Keratinocyte (primary cell): ENCODE results near the gene LRRC57. TPM values are rescaled to one million over a fixed set of nuclear protein-coding genes. Genes with fewer than 3 reads are reported as not detected.

Experiments
- DNase-seq: peaks from one replicate; pipeline ENCODE4 v3.0.0-alpha.2; 2011; ENCODE audit warnings: low read depth, missing footprints, low spot score
- FAIRE-seq: peaks from 2 replicates; lab custom pipeline; 2011; peaks lifted over from hg19 to GRCh38; lab: Jason Lieb, UNC
- H2AFZ ChIP-seq: 2 replicates; pipeline ENCODE4 v1.6.0; 2012; ENCODE audit warnings: low read length, control low read depth, inconsistent platforms; ENCODE audit not compliant: control insufficient read depth
- H3K27ac ChIP-seq: 2 replicates; pipeline ENCODE4 v1.5.1; 2011; ENCODE audit warnings: low read length; ENCODE audit not compliant: control insufficient read depth, insufficient read depth
- H3K27me3 ChIP-seq: 3 replicates; pipeline ENCODE4 v1.6.0; 2011; ENCODE audit warnings: low read length; ENCODE audit not compliant: control insufficient read depth, insufficient read depth; ENCODE audit errors: extremely low read depth
- H3K36me3 ChIP-seq, 2 experiments: 2 replicates in 1 of 2; 3 replicates in 1 of 2; pipeline ENCODE4 v1.5.1; 2011; ENCODE audit warnings: low read length in 2 of 2, mild to moderate bottlenecking in 1 of 2; ENCODE audit not compliant: control insufficient read depth in 2 of 2, insufficient read depth in 2 of 2; ENCODE audit errors: extremely low read depth in 1 of 2
- H3K4me1 ChIP-seq: 3 replicates; pipeline ENCODE4 v1.5.1; 2011; ENCODE audit warnings: low read length; ENCODE audit not compliant: control insufficient read depth, insufficient read depth; ENCODE audit errors: extremely low read depth
- H3K4me2 ChIP-seq: 3 replicates; pipeline ENCODE4 v1.6.0; 2011; ENCODE audit warnings: low read depth, low read length; ENCODE audit not compliant: control insufficient read depth, insufficient read depth; ENCODE audit errors: extremely low read depth
- H3K4me3 ChIP-seq, 3 experiments: fragments of 200-600 bp in 1 of 3; sonication (generic) in 1 of 3; 2 replicates in 2 of 3; 3 replicates in 1 of 3; pipeline ENCODE4 v1.5.1; 2011 to 2016; ENCODE audit warnings: low read length in 3 of 3, mild to moderate bottlenecking in 3 of 3, control low read depth in 2 of 3, inconsistent platforms in 1 of 3, low read depth in 1 of 3, mixed read lengths in 1 of 3, mixed run types in 1 of 3, moderate library complexity in 1 of 3; ENCODE audit not compliant: control insufficient read depth in 2 of 3, insufficient read depth in 2 of 3; ENCODE audit errors: extremely low read depth in 1 of 3
- H3K79me2 ChIP-seq: 2 replicates; pipeline ENCODE4 v1.6.0; 2012; ENCODE audit warnings: low read length; ENCODE audit not compliant: control insufficient read depth, insufficient read depth
- H3K9ac ChIP-seq: 3 replicates; pipeline ENCODE4 v1.6.0; 2011; ENCODE audit warnings: low read length; ENCODE audit not compliant: control insufficient read depth, insufficient read depth; ENCODE audit errors: extremely low read depth
- H3K9me1 ChIP-seq: 3 replicates; pipeline ENCODE4 v1.6.0; 2011; ENCODE audit warnings: low read length; ENCODE audit not compliant: control insufficient read depth, insufficient read depth; ENCODE audit errors: extremely low read depth
- H3K9me3 ChIP-seq: 2 replicates; pipeline ENCODE4 v1.5.1; 2012; ENCODE audit warnings: low read depth, low read length; ENCODE audit not compliant: control insufficient read depth
- H4K20me1 ChIP-seq: 3 replicates; pipeline ENCODE4 v1.6.0; 2011; ENCODE audit warnings: low read length; ENCODE audit not compliant: control insufficient read depth, insufficient read depth; ENCODE audit errors: extremely low read depth
- EZH2 ChIP-seq: IDR thresholded peaks from one replicate; pipeline ENCODE4 v1.6.1; 2012; ENCODE audit warnings: inconsistent platforms, mild to moderate bottlenecking, low read length, moderate library complexity
- dilution Hi-C: fragments of 300-500 bp; cut with MboI; formaldehyde crosslinking; loops from one replicate; pipeline ENCODE4 v1.7.0; 2020; ENCODE audit warnings: low sequenced_read_pairs; ENCODE audit not compliant: extremely low pct_ligation_motif_present
- polyA plus RNA-seq, 5 experiments: library from polyadenylated mRNA; depleted of rRNA in 3 of 5; stranded (reverse) in 3 of 5; stranded (forward) in 1 of 5; unstranded in 1 of 5; fragments of >200 nt; gene quantifications; 1 replicate in 1 of 5; 2 replicates in 3 of 5; 3 replicates in 1 of 5; pipeline versions ENCODE4 v1.2.1 to v1.2.3, GENCODE V29; 2011 to 2012; ENCODE audit warnings: missing spikeins in 2 of 5, low read depth in 1 of 5, low replicate concordance in 1 of 5
- TF ChIP-seq, protein P1 (sequence below), 3 experiments: IDR thresholded peaks in 1 of 3; conservative IDR thresholded peaks in 1 of 3; optimal IDR thresholded peaks in 1 of 3; 2 replicates in 2 of 3; 3 replicates in 1 of 3; pipeline versions ENCODE3 to v1.5.1; 2011; ENCODE audit warnings: low read length in 3 of 3, mild to moderate bottlenecking in 3 of 3, moderate library complexity in 2 of 3, control low read depth in 1 of 3, inconsistent platforms in 1 of 3; ENCODE audit not compliant: insufficient read depth in 2 of 3; ENCODE audit errors: extremely low read depth in 1 of 3

The LRRC57 gene
- polyA plus RNA-seq, 1 donor (not counting 4 experiments of a cell fraction or from before 2014, with no cell fraction given), result 12.8 TPM

DNA sequence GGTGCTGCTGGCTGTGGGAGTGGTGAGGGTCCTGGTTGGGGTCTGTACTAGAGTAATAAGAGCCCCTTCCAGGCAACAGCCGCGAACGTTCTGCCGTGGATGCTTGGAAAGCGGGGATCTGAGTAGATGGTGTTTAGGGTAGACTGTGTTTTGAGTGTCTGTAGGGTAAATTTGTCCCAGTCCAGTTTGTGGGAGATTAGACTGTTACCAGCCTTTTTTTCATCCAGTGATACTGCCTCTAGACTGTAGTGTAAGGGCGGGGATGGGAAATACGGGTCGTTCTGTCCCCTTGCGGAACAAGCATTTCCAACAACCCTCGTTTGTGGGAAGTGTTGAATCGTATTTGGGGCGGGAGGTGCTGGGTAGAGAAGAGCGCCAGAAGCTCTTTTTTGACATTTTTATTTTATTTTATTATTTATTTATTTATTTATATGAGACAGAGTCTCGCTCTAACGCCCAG is 469 bp upstream of the LRRC57 start:
- no peak for DNase-seq
- Histone ChIP-seq H3K36me3 (peaks cover 0 to 8% of the 10 kb centered on the region in 2 experiments), H3K27me3 (no peaks in the 10 kb centered on the region), H3K79me2 (peaks cover 52% of the 10 kb centered on the region), H2AFZ (peak overlapping the region; percentile 98), H3K4me1 (peaks cover 21% of the 10 kb centered on the region), H3K27ac (peak overlapping the region; percentile 93), H3K9me3 (no peaks in the 10 kb centered on the region), H3K9ac (peak overlapping the region; percentile 98), H3K4me2 (peak overlapping the region; percentile 66), H4K20me1 (no peaks in the 10 kb centered on the region), H3K4me3 (peak overlapping the region; percentile 78 to 99 (median 81)), H3K9me1 (no peaks in the 10 kb centered on the region)
- TF ChIP-seq, protein P1, sequence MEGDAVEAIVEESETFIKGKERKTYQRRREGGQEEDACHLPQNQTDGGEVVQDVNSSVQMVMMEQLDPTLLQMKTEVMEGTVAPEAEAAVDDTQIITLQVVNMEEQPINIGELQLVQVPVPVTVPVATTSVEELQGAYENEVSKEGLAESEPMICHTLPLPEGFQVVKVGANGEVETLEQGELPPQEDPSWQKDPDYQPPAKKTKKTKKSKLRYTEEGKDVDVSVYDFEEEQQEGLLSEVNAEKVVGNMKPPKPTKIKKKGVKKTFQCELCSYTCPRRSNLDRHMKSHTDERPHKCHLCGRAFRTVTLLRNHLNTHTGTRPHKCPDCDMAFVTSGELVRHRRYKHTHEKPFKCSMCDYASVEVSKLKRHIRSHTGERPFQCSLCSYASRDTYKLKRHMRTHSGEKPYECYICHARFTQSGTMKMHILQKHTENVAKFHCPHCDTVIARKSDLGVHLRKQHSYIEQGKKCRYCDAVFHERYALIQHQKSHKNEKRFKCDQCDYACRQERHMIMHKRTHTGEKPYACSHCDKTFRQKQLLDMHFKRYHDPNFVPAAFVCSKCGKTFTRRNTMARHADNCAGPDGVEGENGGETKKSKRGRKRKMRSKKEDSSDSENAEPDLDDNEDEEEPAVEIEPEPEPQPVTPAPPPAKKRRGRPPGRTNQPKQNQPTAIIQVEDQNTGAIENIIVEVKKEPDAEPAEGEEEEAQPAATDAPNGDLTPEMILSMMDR (optimal IDR thresholded peaks at IDR 0.05 in 1 of 3, IDR thresholded peaks at IDR 0.05 in 1 of 3, conservative IDR thresholded peaks at IDR 0.05 in 1 of 3; ENCODE audit: extremely low read depth in 1 of 3, insufficient read depth in 2 of 3, low read length in 3 of 3), result no peak
- no peak for TF ChIP-seq EZH2
- no peak for FAIRE-seq
- dilution Hi-C loops, result no loop called here

DNA sequence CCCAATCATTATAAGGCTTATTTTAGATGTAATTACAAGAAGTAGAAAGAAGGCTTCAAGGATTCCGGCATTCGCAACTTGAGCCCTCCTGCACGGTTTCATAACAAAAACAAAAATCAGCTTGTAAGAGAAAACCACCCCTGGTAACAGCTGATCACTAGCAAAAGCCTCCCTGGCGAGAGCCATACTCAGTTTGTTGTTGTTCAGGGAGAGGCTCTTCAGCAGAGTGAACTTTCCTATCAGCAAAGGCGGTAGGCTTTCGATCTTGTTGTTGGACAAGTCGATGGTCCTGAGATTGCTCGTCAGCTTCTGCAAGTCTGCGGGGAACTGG is 710 bp downstream of the LRRC57 start:
- Histone ChIP-seq H3K9me1 (no peaks in the 10 kb centered on the region), H3K27me3 (no peaks in the 10 kb centered on the region), H4K20me1 (no peaks in the 10 kb centered on the region), H3K36me3 (peaks cover 2 to 8% of the 10 kb centered on the region in 2 experiments), H3K9me3 (no peaks in the 10 kb centered on the region), H3K4me3 (peak overlapping the region; percentile 78 to 99 (median 81)), H3K9ac (peak overlapping the region; percentile 98), H2AFZ (peak overlapping the region; percentile 98), H3K4me1 (peaks cover 21% of the 10 kb centered on the region), H3K27ac (peak overlapping the region; percentile 93), H3K4me2 (peak overlapping the region; percentile 66), H3K79me2 (peaks cover 41% of the 10 kb centered on the region)
- FAIRE-seq, result no peak
- no peak for DNase-seq
- no peak for TF ChIP-seq EZH2
- TF ChIP-seq, protein P1 (optimal IDR thresholded peaks at IDR 0.05 in 1 of 3, IDR thresholded peaks at IDR 0.05 in 1 of 3, conservative IDR thresholded peaks at IDR 0.05 in 1 of 3; ENCODE audit: extremely low read depth in 1 of 3, insufficient read depth in 2 of 3, low read length in 3 of 3), result no peak
- dilution Hi-C loops, result no loop called here
